ENCODE results near the gene UBE2Q1. TPM values are rescaled to one million over a fixed set of nuclear protein-coding genes. Genes with fewer than 3 reads are reported as not detected.

Gene UBE2Q1
- total and polyA plus RNA-seq, 2 of the 8 experiments (the other 6 are each of a cell fraction or from before 2014, with no cell fraction given), result 13.2 to 95.8 TPM

- no peak for TF ChIP-seq CHD7 (IDR thresholded peaks at IDR 0.05; ENCODE audit: insufficient replicate concordance, low read length)
- no peak for TF ChIP-seq TAF1 (IDR thresholded peaks at IDR 0.05; ENCODE audit: low read depth, low read length)
- TF ChIP-seq USF2 (IDR thresholded peaks at IDR 0.05; ENCODE audit: low read length), result no peak
- TF ChIP-seq SIRT6 (IDR thresholded peaks at IDR 0.05; ENCODE audit: low read length), result no peak
- TF ChIP-seq TAF7 (optimal IDR thresholded peaks at IDR 0.05; ENCODE audit: borderline replicate concordance, low read depth, low read length), result no peak
- TF ChIP-seq ASH2L (IDR thresholded peaks at IDR 0.05; ENCODE audit: low read length), result no peak
- TF ChIP-seq HDAC2 (IDR thresholded peaks at IDR 0.05; ENCODE audit: borderline replicate concordance in 1 of 2, low read depth in 2 of 2, low read length in 2 of 2), result no peak
- TF ChIP-seq POU5F1 (IDR thresholded peaks at IDR 0.05; ENCODE audit: low read depth, low read length), result no peak
- TF ChIP-seq POLR2AphosphoS5 (IDR thresholded peaks at IDR 0.05; ENCODE audit: low read depth, low read length), result no peak
- no peak for TF ChIP-seq RFX5 (IDR thresholded peaks at IDR 0.05; ENCODE audit: borderline replicate concordance, low read depth, low read length)
These were observed 7.8 kb downstream of the UBE2Q1 start (continued) for GRCh38 chr1:154550657-154551056.

Measured in H1 (cell line).